PFSK-1 (cell line): ENCODE data around the gene PTPRO.

Experiments
- FOXP2 ChIP-seq: optimal IDR thresholded peaks from 2 replicates; pipeline ENCODE3; 2011; ENCODE audit warnings: borderline replicate concordance, control low read depth, inconsistent platforms; ENCODE audit not compliant: insufficient read depth; ENCODE audit errors: extremely low read length, extremely low read depth
- POLR2AphosphoS5 ChIP-seq: IDR thresholded peaks from 2 replicates; pipeline ENCODE4 v1.6.1; 2012; ENCODE audit warnings: low read depth, mild to moderate bottlenecking, control low read depth, low read length, moderate library complexity
- SIN3A ChIP-seq: IDR thresholded peaks from 2 replicates; pipeline ENCODE4 v1.6.1; 2012; ENCODE audit warnings: mild to moderate bottlenecking, low read length, moderate library complexity, borderline replicate concordance; ENCODE audit not compliant: insufficient read depth
- TAF1 ChIP-seq: IDR thresholded peaks from 2 replicates; pipeline ENCODE4 v1.6.1; 2012; ENCODE audit warnings: low read length, control low read depth, borderline replicate concordance; ENCODE audit not compliant: insufficient read depth
- TF ChIP-seq, protein P1 (sequence below), 2 experiments: IDR thresholded peaks; 2 replicates each; pipeline versions ENCODE4 v1.6.1 to v1.8.0; 2011 to 2012; ENCODE audit warnings: low read depth in 2 of 2, low read length in 2 of 2, control low read depth in 1 of 2, inconsistent platforms in 1 of 2, mild to moderate bottlenecking in 1 of 2, moderate library complexity in 1 of 2; ENCODE audit not compliant: insufficient read depth in 1 of 2

The PTPRO gene

GRCh38 chr12:15526033-15526432 is 203.7 kb downstream of the PTPRO start:
- TF ChIP-seq POLR2AphosphoS5, result no peak
- TF ChIP-seq, protein P1, sequence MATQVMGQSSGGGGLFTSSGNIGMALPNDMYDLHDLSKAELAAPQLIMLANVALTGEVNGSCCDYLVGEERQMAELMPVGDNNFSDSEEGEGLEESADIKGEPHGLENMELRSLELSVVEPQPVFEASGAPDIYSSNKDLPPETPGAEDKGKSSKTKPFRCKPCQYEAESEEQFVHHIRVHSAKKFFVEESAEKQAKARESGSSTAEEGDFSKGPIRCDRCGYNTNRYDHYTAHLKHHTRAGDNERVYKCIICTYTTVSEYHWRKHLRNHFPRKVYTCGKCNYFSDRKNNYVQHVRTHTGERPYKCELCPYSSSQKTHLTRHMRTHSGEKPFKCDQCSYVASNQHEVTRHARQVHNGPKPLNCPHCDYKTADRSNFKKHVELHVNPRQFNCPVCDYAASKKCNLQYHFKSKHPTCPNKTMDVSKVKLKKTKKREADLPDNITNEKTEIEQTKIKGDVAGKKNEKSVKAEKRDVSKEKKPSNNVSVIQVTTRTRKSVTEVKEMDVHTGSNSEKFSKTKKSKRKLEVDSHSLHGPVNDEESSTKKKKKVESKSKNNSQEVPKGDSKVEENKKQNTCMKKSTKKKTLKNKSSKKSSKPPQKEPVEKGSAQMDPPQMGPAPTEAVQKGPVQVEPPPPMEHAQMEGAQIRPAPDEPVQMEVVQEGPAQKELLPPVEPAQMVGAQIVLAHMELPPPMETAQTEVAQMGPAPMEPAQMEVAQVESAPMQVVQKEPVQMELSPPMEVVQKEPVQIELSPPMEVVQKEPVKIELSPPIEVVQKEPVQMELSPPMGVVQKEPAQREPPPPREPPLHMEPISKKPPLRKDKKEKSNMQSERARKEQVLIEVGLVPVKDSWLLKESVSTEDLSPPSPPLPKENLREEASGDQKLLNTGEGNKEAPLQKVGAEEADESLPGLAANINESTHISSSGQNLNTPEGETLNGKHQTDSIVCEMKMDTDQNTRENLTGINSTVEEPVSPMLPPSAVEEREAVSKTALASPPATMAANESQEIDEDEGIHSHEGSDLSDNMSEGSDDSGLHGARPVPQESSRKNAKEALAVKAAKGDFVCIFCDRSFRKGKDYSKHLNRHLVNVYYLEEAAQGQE (IDR thresholded peaks at IDR 0.05; ENCODE audit: insufficient read depth in 1 of 2, low read depth in 2 of 2, low read length in 2 of 2), result no peak
- no peak for TF ChIP-seq FOXP2
- TF ChIP-seq SIN3A, result no peak
- TF ChIP-seq TAF1, result no peak

GRCh38 chr12:15527201-15528080 is 205.1 kb downstream of the PTPRO start:
- TF ChIP-seq FOXP2 (no peak), TAF1 (no peak), SIN3A (no peak), POLR2AphosphoS5 (no peak)
- TF ChIP-seq, protein P1 (IDR thresholded peaks at IDR 0.05; ENCODE audit: insufficient read depth in 1 of 2, low read depth in 2 of 2, low read length in 2 of 2), result no peak

GRCh38 chr12:15528666-15529065 is 206.4 kb downstream of the PTPRO start:
- TF ChIP-seq TAF1, result no peak
- TF ChIP-seq FOXP2, result no peak
- no peak for TF ChIP-seq POLR2AphosphoS5
- TF ChIP-seq, protein P1 (IDR thresholded peaks at IDR 0.05; ENCODE audit: insufficient read depth in 1 of 2, low read depth in 2 of 2, low read length in 2 of 2), result no peak
- TF ChIP-seq SIN3A, result no peak

GRCh38 chr12:15530361-15530760 is 208.1 kb downstream of the PTPRO start:
- TF ChIP-seq SIN3A (no peak), POLR2AphosphoS5 (no peak), FOXP2 (no peak), TAF1 (no peak)
- TF ChIP-seq, protein P1 (IDR thresholded peaks at IDR 0.05; ENCODE audit: insufficient read depth in 1 of 2, low read depth in 2 of 2, low read length in 2 of 2), result no peak
